Central memory CD8-positive, alpha-beta T cell (primary cell): ENCODE data around the gene PITX3.

Experiments used
- ATAC-seq: fragments of 150-1000 bp; cut with Tn5 transposase; replicated peaks from 2 replicates; pipeline ENCODE4 v1.10.0; 2022; ENCODE audit warnings: mild to moderate bottlenecking, moderate FRiP score, moderate number of reproducible peaks; ENCODE audit not compliant: poor library complexity, severe bottlenecking; ENCODE audit errors: extremely low read depth
- DNase-seq, 2 donors: peaks; one replicate each; pipeline ENCODE4 v3.0.0; 2021; ENCODE audit warnings: low spot score in 2 of 2
- H3K27ac Mint-ChIP-seq: one replicate; pipeline ENCODE4 v1.8.0; 2022; ENCODE audit warnings: low read depth, mild to moderate bottlenecking, moderate library complexity, mixed read lengths
- H3K27me3 Mint-ChIP-seq: one replicate; pipeline ENCODE4 v1.8.0; 2022; ENCODE audit warnings: mixed read lengths
- H3K36me3 Mint-ChIP-seq: one replicate; pipeline ENCODE4 v1.8.0; 2022; ENCODE audit warnings: mild to moderate bottlenecking, moderate library complexity, mixed read lengths; ENCODE audit not compliant: insufficient read depth
- H3K4me1 Mint-ChIP-seq: one replicate; pipeline ENCODE4 v1.8.0; 2022; ENCODE audit warnings: mixed read lengths
- H3K4me3 Mint-ChIP-seq: one replicate; pipeline ENCODE4 v1.8.0; 2022; ENCODE audit warnings: mild to moderate bottlenecking, moderate library complexity, mixed read lengths
- H3K9me3 Mint-ChIP-seq: one replicate; pipeline ENCODE4 v1.8.0; 2022; ENCODE audit warnings: mixed read lengths

PITX3 gene

GRCh38 chr10:102185272-102185671 lies 56.0 kb downstream of the PITX3 start:
- DNase-seq = no peak
- Mint-ChIP-seq H3K4me3 (no peak overlapping the region), H3K36me3 (peaks cover 2% of the 10 kb centered on the region), H3K27me3 (no peaks in the 10 kb centered on the region), H3K9me3 (no peaks in the 10 kb centered on the region), H3K4me1 (peaks cover 5% of the 10 kb centered on the region), H3K27ac (no peak overlapping the region)
- ATAC-seq = no peak

GRCh38 chr10:102184606-102185005 lies 56.7 kb downstream of the PITX3 start:
- Mint-ChIP-seq H3K4me1 (peaks cover 5% of the 10 kb centered on the region), H3K36me3 (peaks cover 2% of the 10 kb centered on the region), H3K27me3 (no peaks in the 10 kb centered on the region), H3K4me3 (no peak overlapping the region), H3K27ac (no peak overlapping the region), H3K9me3 (no peaks in the 10 kb centered on the region)
- ATAC-seq (no peak), DNase-seq (no peak)
